Activated CD4-positive, CD25-positive, alpha-beta regulatory T cell treated with anti-CD3 and anti-CD28 coated beads, Interleukin-2, amount 50 U/mL, for 72 hours (primary cell): ENCODE results near the gene DMD.
"Not testable (repeated sequence)": the region's sequence is repeated elsewhere in the genome, so short reads cannot be mapped to it uniquely, and the experiment has no call there.

Experiments
- DNase-seq: peaks from one replicate; pipeline ENCODE4 v3.0.0; 2021

DMD gene

GRCh38 chrX:32582729-32583128 lies 628.6 kb downstream of the DMD start:
- DNase-seq: no peak

DNA sequence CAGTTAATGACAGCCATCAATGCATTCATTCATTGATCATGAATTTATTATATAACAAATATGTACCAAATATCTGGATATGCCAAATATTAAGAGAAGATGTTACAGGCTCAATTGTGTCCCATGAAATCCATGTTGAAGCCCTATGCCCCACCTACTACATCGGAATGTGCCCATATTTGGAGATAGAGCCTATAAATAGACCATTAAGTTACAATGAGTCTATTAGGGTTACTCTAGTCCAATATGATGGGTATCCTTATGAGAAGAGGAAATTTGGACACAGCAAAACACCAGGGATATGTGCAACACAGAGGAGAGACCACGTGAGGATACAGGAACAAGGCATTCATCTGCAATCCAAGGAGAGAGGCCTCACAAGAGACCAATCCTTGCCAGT lies 634.5 kb downstream of the DMD start:
- DNase-seq: no peak

DNA sequence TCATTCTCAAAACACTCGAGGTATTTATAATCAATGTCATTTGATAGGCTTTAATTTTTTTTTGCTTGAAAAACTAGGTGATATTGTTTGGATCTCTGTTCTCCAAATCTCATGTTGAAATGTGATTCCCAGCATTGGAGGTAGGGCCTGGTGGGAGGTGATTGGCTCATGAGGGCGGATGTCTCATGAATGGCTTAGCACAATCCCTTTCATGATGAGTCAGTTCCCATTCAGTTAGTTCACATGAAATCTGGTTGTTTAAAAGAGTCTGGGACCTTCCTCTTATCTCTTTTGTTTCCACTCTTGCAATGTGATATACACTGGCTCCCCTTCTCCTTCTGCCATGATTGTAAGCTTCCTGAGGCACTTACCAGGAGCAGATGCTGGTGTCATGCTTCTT lies 638.7 kb downstream of the DMD start:
- no peak for DNase-seq

- no peak for DNase-seq
These were observed 639.8 kb downstream of the DMD start for GRCh38 chrX:32571579-32571978.

DNA sequence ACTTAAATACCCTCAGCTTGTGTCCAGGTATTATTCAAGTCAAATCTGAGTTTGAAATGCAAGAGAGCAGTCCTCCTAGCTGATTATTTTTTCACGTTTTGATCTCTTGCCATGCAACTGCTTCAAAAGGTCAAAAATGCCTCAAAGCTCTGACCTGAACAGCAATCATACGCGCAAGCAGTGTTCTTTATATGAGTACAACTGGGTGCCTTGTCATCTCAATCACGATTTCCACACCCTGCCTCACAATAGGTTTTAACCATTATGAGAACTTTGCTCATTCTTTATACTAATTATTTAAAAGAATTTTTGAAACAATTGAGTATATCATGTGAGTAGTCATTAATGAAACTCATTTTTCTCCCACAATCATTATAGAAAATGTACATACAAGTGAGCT lies 649.1 kb downstream of the DMD start:
- DNase-seq: no peak

DNA sequence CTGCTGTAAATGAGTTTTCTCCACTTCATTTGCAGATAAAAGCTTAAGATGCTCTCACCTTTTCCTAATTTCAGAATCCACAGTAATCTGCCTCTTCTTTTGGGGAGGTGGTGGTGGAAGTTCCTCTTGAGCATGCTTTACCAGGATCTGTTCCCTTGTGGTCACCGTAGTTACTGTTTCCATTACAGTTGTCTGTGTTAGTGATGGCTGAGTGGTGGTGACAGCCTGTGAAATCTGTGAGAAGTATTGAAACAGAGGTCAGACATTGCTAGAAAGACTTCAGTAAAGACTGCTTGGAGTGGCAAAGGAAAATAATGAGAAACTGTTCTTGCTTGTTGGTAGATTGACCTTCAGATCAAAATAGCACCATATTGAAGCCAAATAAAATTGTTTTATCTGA lies 666.2 kb downstream of the DMD start:
- DNase-seq: no peak

DNA sequence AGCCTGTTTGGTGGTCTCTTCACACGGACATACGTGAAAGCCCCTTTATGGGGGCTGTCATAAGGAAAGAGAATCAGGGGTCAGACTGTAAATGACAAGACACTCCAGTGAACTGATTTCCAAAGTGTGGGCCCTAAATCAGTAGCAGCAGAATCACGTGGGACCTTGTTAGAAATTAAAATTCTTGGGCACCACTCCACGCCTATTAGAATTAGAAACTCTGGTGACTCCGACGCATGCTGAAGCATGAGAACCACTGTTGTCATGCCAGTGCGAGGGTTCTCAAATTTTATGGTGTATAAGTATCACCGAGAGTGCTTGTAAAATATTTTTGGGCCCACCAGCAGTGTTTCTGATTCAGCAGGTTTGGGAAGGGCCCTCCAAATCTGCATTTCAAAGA lies 672.8 kb downstream of the DMD start:
- DNase-seq: no peak

- DNase-seq: no peak
These were observed 677.5 kb downstream of the DMD start for GRCh38 chrX:32533848-32534247.

GRCh38 chrX:32532262-32532661 lies 679.1 kb downstream of the DMD start:
- DNase-seq: no peak

DNA sequence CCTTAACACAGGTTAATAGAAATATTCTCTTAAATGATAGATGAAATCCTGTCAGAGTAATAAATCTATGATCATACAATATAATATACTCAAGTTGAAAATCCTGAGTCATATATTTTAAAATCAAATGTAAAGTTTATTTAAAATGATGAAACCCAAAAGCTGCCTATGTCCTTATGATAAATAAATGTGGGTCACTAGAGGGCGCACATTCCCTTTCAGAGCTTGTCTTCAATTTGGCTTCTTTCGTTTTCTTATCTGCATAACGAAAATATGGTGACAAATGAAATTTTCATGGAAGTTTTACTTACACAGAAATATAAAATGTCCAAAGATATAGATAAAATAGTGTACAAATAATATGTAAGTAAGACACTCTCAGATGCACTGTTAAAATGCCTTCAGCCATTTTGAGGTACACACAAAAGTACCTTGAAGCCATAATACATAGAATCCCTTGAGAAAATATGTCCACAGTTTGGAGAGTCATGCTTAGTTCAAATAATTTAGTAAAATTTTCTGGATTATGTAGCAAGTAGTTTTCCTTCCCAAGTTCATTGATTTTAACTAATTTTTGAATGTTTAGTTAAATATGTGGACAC lies 680.4 kb downstream of the DMD start:
- no peak for DNase-seq

GRCh38 chrX:32528451-32528850 lies 682.9 kb downstream of the DMD start:
- DNase-seq: not testable (repeated sequence)

GRCh38 chrX:32525234-32525633 lies 686.1 kb downstream of the DMD start:
- DNase-seq: no peak

DNA sequence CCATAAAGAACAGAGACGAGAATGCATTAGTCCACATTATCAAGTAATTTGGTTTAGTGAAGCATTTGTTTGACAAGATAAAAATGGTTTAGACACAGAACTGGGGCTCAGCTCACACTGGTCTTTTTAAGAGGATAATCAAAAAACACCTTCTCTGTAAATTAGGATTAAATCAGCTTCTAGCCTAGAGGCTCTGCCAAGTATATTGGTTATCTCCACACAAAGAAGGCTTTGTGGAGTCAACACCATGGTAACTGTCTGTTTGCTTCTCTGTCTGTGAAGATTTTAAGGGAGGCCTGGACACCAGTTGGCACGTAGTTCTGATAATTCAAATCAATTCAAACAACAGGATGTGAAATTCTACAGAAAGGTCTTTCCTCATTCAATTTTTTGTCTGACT lies 687.0 kb downstream of the DMD start:
- no peak for DNase-seq

- no peak for DNase-seq
These were observed 690.6 kb downstream of the DMD start for GRCh38 chrX:32520789-32521188.

DNA sequence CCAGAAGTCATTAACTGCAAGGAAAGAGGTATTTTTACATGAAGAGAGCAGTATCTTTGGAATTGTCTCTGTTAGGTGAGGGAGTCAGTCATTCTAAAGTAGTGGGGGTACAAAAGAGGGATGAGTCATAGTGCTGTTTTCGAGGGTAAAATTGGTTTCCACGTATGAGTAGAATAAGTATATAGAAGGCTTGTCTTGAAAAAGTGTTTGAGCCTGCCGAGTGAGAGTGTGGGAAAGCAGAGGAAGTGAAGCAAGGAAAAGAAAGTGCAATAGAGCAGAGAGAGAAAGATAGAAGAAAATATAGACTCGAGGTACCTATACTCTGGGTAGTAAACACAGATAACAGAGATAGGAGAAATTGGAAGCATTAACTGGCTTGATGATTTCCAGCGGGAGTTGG lies 696.4 kb downstream of the DMD start:
- no peak for DNase-seq

DNA sequence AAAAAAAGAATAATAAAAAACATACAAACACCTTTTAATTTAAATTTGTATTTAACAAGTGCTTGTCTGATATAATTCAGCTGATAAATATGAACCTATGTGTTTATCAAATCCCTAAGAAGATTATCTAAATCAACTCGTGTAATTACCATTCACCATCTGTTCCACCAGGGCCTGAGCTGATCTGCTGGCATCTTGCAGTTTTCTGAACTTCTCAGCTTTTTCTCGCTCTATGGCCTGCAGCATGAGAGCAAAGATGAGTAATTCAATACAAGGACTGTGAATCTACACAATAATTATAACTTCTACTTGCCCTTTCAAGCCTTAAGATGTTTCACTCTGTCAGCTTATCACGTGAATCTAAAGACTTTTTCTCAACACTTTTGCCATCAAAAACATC lies 709.7 kb downstream of the DMD start:
- no peak for DNase-seq

DNA sequence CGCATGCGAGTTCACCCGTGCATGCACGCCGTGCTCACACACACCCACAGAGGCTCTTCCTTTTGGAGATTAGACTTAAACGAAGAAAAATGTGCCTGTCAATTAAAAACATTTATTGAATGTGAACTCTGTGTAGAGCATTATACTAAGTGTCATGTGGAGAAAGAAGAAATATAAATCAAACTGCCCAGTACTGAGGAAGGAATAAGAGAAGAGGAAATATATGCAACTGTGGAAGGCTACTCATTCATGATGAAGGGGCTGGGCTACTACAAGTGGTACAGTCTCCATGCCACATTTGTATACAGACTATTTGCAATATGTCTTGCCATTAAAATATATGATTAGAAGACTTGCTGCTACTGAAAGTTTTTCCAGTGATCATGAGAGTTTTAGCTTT lies 714.7 kb downstream of the DMD start:
- no peak for DNase-seq

DNA sequence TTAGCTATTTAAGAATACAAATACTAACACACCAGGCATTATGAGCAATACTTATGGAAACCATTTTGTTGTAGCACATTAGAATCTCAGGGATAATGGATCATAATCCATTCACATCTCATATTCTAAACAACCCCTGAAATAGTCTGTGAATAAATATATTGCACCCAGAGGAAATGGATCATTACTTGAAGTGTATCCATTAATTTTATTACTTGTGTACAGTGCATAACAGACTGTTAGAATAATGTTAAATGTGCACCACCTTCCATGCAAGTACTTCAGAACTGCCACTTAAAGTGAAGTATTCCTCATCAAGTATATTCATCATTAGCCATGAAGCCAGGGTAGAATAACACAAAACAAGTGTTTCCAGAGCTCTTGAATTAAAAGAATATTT lies 715.5 kb downstream of the DMD start:
- no peak for DNase-seq

- DNase-seq: no peak
These were observed 722.2 kb downstream of the DMD start for GRCh38 chrX:32489125-32489524.

DNA sequence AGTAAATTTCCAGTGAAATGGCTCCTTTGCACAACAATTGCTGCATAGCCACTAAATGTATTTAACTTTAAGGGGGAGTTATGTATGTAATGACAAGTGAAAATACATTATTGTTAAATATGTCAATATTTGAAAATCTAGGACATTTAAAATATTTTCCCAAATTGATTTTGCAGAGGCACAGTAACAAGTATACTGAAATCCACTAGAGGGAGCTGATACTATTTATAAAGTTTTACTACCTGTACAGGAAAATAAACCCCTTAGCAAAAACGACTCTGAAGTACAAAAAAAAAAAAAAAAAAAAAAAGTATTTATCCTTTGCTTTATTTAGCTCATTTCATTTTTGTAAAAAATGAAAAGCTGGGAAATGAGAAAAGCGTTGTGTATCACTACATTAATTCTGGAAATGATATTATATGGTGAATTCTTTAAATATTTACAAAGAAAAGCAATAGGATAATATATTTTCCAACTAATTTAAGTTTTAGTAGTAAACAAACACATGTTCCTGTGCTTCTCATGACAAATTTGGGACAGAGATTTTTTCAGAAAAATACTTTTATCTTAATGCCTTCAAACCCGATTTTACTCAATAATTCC lies 727.7 kb downstream of the DMD start:
- DNase-seq: no peak

GRCh38 chrX:32480019-32480418 lies 731.3 kb downstream of the DMD start:
- no peak for DNase-seq

DNA sequence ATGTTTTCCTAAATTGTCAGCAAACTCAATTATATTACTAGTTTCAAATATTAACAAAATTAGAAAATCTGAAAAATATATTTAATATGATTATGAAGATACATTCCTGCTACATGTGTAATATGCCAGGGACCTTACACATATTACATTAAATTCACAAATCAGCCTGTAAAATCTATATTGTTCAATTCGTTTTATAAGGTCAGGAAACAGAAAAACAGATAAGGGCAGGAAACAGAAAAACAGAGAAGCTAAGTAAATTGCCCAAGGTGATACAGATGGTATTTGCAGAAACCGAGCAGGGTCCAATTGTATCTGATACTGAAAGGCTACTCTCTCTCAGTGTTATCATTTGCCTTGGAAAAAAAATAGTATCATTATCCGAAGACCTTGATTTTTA lies 739.0 kb downstream of the DMD start:
- no peak for DNase-seq

GRCh38 chrX:32455704-32456103 lies 755.6 kb downstream of the DMD start:
- DNase-seq: no peak

DNA sequence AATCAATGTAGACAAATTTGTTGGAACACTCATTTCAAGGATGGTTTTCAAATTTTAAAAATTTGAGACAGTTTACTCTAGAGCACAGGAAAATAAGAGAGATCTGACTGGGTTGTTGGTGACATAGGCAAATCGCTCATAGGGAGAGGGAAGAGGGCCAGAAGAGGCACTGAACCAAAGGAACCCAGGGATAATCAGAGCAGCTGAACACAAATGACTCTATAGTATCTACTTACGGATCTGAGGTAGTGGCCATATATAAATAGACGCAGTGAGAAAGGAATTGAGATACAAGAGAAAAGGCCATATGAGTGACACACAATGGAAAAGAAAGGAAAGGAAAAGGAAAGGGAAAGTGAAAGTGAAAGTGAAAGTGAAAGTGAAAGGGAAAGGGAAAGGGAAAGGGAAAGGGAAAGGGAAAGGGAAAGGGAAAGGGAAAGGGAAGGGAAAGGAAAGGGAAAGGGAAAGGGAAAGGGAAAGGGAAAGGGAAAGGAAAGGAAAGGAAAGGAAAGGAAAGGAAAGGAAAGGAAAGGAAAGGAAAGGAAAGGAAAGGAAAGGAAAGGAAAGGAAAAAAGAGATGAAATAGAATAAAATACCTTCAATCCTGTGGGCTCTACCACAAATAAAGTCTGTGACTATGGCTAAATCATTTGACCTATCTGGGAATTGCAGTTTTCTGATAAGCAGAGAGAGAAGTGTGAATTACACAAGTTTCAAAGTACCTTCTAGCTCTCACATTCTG lies 759.2 kb downstream of the DMD start:
- DNase-seq: no peak

DNA sequence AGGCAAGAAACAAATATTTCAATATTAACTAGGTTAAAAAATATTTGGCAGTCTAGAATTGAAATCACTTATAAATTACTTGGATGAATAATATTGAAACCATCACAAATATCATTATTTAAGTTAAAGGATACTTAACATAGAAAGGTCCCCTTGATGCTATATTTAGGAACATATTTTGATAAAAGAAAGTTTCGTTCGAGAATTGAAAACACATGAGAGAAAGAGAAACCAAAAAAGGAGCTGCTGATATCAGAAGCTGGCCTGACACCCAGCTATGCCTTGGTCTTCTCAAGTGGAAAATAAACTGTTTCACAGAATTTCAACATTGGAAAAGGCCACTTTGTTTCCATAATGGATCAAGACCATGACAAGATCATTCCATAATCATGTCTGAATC lies 762.4 kb downstream of the DMD start:
- DNase-seq: no peak
